ENCODE results near the gene SUSD3.
"Not testable (repeated sequence)": the region's sequence is repeated elsewhere in the genome, so short reads cannot be mapped to it uniquely, and the experiment has no call there.

Gene SUSD3

DNA sequence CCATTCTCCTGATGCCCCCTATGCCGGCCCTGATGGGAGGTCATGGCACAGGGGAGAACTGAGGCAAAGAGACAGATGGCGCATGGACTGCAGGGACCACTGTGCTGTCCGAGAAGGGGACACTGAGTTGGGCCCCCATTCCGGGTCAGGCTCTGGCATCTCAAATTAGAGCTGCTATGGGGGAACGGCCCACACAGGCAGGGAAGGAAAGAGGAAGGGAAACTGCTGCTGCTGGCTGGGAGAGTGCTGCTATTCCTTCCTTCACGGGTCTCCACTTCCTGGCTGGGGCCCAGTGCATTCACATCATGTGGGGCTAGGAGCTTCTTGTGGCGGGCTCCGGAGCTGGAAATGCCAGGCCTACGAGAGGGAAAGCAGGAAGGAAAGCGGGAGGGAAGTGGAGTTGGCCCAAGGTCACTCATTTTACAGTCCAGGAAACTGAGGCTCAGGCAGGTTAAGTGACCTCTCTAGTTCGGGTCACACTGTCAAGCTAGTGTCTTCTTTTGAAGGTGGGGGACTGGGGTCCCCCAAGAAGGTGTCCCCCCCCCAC lies 36.2 kb downstream of the SUSD3 start:
- DNase-seq: peak; percentile 66 to 83

GRCh38 chr9:93095205-93096130 lies 37.0 kb downstream of the SUSD3 start:
- DNase-seq: peak; percentile 98

GRCh38 chr9:93096131-93096802 lies 37.8 kb downstream of the SUSD3 start, which contains the start of gene CARD19:
Gene CARD19 (plus strand): TSS chr9:93096217. CDS start chr9:93096346, 129 bp downstream.
- DNase-seq: no peak

DNA sequence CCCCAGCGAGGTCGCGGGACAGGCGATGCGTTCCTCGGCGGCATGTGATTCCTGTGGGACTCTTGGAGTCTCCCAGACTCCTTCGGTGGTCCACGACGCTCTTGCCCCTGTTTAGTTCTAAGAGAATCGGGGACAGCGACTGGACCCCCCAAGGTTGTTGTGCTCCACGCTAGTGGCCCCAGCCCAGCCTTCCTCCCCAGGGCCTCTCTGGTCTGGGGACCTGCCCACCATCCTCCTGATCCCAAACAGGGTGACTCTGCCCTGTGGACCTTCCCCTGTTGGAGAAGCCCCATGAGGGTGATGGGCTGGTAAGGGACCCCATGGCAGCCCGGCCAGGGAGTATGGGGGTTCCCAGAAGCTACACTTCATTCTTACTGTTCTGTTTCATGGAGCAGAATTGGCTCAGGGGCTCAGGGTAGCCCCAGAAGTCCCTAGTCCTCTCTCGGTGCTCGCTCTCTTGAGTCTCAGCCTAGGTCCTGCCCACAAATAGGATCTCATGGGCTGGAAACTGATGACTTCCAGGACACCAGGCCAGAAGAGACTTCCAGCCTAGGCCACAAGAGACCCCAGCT lies 38.4 kb downstream of the SUSD3 start:
- DNase-seq: no peak

DNA sequence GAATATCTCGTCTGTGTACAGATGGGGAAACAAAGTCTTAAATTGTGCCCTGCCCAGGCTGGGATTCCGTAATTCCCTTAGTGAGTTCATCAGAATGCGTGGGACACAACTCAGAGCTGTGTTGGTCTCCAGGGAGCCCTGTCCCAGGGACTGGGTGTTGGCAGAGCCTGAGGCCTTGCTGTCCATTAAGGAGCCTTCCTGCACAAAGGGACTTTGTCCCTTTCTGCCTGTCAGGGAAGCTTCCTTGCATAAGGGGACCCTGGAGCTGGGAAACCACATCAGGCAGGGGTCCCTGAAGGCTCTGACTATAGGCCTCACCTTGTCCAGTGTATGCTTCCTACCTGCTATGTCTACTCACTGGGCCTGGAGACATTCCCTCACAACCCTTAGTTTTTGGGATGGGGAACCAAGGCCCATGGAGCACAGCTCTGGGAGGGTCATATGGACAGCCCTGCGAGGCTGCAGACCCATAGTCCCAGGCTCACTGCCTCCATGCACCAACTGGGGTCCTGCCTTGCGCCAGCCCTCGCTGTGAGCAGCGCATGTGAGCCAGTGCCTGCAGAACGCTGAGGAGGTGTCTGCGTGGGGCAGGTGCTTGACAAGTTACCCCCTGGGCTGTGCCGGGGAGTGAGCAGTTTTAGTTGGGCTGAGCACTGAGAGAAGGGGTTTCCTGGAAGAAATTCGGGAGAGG lies 39.2 kb downstream of the SUSD3 start:
- no peak for DNase-seq

DNA sequence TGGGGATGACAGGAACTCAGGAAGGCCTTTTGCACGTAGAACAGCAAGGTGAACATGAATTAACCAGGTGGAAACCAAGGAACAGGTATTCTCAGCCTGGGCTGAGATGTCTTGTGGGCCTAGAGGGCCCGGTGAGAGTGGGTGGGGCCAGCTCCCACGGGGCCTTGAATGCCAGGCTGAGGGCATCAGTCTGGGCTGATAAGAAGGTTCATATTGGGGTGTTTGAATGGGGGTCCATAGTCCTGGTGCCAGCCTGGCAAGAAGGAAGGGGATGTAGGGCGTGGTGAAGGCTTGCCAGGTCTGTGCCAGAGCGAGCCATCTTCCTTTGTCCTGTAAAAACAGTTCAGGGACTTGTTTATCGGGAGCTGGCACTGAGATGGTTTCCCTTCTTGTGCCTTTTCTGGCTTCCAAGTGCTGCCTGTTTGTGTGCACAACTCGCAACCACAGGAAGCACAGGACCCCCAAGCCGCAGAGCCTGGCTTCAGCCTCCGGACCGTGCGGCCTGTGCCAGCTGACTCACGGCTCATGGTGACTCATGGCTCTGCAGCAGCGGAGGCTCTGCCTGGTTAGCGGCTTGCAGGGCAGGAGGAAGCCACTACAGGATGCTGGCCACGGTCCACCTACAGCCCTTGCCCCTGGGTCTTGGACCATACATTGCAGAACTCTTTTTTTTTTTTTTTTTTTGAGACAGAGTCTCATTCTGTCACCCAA lies 39.9 kb downstream of the SUSD3 start:
- DNase-seq: peak; percentile 70 to 78

- DNase-seq: no peak
Observed at GRCh38 chr9:93099551-93100275, 41.2 kb downstream of the SUSD3 start.

GRCh38 chr9:93100276-93100636 lies 41.8 kb downstream of the SUSD3 start:
- DNase-seq: no peak

DNA sequence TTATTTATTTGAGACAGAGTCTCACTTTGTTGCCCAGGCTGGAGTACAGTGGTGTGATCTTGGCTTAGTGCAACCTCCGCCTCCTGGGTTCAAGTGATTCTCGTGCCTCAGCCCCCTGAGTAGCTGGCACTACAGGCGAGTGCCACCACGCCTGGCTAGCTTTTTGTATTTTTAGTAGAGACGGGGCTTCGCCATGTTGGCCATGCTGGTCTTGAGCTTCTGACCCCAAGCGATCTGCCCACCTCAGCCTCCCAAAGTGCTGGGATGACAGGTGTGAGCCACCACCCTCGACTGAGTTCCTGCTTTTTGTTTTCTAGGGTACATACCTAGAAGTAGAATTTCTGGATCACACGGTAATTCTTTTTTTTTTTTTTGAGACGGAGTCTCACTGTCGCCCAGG lies 42.6 kb downstream of the SUSD3 start:
- not testable (repeated sequence) for DNase-seq

DNA sequence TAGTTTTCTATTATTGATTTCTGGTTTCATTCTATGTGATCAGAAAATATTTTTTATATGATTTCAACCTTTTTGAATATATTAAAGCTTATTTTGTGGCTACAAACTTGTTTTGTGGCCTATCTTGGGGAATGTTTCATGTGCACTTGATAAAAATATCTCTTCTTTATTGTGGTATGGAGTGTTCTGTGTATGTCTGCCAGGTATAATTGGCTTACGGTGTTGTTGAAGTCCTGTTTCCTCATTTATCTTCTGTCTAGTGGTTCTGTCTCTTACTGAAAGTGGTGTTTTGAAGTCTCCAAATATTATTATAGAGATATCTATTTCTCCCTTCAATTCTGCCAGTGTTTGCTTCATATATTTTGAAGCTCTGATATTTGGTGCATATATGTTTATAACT lies 47.1 kb downstream of the SUSD3 start:
- DNase-seq: no peak

DNA sequence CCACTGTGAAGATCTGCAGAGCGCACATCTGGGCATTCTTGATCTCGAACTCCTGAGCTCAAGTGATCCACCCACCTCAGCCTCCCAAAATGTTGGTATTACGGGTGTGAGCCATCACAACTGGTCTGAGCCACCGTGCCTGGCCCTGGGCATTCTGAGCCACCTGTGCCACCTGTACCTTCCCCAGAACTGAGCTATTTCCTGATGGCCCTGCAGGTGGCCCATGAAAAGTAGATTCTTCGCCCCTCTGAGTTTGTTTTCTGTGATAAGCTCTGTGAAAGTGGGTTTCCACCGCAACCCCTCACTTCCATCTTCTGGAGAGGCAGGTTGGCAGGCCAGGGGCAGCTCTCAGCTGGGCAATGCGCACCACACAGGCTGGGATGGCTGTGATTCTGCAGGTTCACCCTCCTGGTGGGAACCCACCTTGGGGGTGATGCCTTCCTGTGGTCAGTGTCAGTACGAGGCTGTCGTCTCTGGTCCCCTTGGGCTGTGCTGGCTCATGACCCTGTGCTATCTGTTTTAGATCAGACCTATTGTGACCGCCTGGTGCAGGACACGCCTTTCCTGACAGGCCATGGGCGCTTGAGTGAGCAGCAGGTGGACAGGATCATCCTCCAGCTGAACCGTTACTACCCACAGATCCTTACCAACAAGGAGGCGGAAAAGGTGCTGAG lies 48.8 kb downstream of the SUSD3 start:
- DNase-seq: no peak

GRCh38 chr9:93107825-93108161 lies 49.3 kb downstream of the SUSD3 start:
- no peak for DNase-seq

- DNase-seq: no peak
Observed at GRCh38 chr9:93108291-93109041, 50.0 kb downstream of the SUSD3 start.

GRCh38 chr9:93110311-93110855 lies 51.9 kb downstream of the SUSD3 start:
- no peak for DNase-seq

- DNase-seq: no peak
Observed at GRCh38 chr9:93111001-93111370, 52.5 kb downstream of the SUSD3 start.

DNA sequence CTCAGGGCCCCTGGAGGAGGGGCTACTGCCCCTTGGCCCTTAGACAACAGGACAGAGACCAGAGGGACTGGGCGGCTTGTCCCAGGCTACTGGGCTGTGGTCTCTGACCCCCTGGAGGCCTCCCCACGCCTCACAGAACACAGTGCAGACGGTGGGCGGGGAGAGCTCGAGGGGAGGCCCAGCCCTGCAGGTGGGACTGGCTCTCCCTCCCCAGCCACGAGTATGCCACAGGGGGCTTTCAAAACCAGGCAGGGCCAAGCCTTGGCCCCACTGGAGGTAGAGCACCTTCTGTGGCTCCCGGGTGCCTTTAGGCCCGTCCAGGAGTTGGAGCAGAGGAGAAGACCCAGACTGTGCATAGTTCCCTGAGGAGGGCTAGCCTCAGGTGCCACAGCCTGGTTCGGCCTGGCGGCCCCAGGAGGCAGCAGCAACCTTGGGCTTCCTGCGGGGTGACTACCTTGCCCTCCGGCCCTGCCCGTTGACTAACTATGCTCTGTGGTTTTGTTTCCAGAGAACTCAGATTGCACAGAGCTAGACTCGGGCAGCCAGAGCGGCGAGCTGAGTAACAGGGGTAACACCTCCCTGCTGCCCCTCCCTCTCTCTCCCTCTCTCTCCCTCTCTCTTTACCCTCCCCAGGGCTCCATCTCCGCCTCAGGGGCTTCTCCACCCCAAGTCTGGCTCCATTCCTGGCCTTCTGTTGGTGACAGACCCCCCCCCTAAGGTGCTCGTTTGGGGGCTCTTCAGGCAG lies 53.0 kb downstream of the SUSD3 start:
- no peak for DNase-seq

- no peak for DNase-seq
Observed at GRCh38 chr9:93112116-93112863, 53.8 kb downstream of the SUSD3 start.

- DNase-seq: no peak
Observed at GRCh38 chr9:93112864-93113389, 54.4 kb downstream of the SUSD3 start.
